Measurements from ENCODE around the gene ZYX.
"Not testable (repeated sequence)": the region's sequence is repeated elsewhere in the genome, so short reads cannot be mapped to it uniquely, and the experiment has no call there.

The ZYX gene

DNA sequence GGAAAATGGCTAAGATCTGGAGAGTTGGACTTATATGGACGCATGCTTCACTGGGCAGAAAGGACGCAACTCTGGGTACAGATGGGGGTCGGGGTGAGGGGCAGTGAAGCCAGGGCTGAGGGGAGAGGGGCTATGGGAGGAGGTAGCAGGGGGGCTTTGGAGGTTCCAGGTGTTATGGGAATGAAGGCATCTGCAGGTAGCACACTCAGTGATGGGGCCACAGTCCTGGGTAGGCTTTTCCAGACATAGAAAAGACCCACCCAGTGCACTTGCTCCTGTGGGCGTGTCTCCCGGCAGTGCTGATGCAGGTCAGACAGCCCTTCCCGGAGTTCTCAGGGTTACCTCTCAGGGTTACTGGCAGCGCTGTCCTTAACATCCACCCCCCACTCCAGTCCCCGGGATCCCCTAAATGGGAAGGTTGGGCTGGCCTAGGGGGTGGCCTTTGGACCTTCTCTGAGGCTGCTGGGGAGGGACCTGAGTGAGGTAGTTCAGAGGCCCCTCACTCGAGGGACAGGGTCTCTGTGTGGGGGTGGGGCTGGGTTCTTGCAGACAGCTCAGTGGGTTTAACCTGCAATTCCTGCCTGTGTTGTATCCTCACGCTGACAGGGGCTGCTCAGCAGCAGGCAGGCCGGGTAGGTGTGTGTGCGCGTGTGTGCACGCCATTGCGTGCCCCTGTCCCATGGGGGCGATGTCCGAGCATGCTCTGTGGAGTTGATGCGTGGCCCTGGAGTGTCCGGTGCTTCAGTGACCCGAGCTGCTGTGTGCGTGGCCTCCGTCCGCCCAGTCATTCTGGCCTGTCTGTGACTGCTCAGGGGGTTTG lies 6.2 kb downstream of the ZYX start:
- DNase-seq, result no peak

DNA sequence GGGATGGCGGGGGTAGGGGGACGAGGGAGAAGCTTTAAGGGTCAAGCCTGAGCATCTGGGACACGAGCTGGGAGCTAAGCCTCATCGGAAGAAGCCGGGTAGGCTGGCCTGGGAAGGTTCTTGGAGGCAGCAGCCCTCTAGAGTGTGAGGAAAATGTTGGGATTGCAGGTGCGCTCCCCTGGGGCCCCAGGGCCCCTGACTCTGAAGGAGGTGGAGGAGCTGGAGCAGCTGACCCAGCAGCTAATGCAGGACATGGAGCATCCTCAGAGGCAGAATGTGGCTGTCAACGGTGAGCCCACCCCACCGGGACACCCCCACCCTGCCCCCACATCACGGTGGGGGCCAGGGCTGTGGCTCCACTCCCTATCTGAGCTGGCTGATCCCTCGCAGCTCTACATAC lies 6.9 kb downstream of the ZYX start:
- no peak for DNase-seq

DNA sequence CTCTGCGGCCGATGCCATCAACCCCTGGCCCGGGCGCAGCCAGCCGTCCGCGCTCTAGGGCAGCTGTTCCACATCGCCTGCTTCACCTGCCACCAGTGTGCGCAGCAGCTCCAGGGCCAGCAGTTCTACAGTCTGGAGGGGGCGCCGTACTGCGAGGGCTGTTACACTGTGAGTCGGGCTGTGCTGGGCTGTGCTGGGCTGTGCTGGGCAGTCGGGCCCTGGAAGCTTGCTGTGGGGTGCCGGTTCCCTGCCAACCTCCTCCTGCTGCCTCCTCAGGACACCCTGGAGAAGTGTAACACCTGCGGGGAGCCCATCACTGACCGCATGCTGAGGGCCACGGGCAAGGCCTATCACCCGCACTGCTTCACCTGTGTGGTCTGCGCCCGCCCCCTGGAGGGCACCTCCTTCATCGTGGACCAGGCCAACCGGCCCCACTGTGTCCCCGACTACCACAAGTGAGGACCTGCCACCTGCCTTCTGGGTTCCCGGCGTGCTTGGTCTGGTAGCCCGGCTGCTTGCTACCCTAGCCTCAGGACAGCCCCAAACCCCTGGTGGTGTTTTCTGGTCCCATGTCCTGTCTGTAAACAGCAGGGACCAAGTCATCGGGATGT lies 7.5 kb downstream of the ZYX start:
- DNase-seq, result no peak

DNA sequence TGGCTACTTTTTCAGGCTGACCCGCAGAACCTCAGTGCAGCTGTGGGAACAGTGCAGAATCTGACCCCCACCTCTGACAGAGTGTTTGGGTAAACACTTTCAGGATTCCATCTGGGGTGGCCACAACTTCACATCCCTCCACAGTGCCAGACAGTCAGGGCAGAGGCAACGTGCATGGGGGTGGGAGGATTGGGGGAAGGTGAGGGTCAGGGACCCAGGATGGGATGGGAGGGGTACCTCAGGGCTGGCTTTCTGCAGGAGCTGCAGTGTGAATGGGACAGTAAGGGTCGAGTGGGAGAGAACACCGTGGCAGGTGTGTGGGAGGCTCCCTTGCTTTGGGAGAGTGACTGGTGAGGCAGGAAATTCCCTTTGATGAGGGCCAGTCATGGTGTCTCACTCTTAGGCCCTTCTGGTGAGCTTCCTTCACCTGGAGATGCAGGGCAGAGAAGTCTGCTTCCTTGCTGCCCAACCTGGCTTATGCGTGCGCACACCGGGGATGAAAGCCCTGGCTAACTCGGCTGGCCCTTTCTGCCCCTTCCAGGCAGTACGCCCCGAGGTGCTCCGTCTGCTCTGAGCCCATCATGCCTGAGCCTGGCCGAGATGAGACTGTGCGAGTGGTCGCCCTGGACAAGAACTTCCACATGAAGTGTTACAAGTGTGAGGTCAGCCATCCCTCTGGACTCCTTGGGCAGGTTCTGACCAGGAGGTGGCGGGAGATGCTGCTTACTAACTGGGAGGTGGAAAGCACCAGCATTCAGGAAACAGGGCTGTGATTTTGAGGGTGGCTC lies 8.4 kb downstream of the ZYX start:
- DNase-seq, result no peak

DNA sequence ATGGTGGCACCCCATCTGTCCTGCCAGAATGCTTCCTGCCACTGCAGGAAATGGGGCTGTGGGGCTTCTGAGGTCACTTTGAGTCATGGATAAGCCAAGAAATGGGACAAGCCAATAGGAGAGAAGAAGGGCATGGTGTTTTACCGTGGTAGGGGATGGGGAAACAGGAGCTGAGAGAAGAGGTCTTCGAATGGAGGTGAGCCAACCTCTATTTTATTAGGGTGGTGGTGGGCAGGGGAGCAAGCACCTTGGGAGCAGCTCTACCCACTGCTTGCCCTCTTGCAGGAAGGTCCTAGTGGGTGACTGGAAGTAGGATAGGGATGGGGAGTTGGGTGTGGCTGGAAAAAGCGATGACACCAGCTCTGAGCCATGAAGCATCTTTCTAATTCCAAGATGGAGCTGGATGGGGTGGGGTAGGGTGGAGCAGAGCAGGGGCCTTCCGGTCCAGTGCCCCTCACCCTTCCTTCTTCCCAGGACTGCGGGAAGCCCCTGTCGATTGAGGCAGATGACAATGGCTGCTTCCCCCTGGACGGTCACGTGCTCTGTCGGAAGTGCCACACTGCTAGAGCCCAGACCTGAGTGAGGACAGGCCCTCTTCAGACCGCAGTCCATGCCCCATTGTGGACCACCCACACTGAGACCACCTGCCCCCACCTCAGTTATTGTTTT lies 9.1 kb downstream of the ZYX start:
- DNase-seq, result no peak

DNA sequence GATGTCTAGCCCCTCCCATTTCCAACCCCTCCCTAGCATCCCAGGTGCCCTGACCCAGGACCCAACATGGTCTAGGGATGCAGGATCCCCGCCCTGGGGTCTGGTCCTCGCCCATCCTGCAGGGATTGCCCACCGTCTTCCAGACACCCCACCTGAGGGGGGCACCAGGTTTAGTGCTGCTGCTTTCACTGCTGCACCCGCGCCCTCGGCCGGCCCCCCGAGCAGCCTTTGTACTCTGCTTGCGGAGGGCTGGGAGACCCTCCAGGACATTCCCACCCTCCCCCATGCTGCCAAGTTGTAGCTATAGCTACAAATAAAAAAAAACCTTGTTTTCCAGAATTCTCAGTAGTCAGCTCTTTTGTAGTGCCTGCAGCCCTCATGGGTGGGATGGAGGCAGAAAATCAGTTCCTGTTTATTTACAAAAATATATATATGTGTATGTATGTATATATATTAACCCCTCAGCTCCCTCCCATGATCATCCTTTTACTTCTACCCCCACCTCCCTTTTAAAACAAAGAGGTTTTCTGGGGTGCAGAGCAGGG lies 9.7 kb downstream of the ZYX start:
- DNase-seq, result no peak

DNA sequence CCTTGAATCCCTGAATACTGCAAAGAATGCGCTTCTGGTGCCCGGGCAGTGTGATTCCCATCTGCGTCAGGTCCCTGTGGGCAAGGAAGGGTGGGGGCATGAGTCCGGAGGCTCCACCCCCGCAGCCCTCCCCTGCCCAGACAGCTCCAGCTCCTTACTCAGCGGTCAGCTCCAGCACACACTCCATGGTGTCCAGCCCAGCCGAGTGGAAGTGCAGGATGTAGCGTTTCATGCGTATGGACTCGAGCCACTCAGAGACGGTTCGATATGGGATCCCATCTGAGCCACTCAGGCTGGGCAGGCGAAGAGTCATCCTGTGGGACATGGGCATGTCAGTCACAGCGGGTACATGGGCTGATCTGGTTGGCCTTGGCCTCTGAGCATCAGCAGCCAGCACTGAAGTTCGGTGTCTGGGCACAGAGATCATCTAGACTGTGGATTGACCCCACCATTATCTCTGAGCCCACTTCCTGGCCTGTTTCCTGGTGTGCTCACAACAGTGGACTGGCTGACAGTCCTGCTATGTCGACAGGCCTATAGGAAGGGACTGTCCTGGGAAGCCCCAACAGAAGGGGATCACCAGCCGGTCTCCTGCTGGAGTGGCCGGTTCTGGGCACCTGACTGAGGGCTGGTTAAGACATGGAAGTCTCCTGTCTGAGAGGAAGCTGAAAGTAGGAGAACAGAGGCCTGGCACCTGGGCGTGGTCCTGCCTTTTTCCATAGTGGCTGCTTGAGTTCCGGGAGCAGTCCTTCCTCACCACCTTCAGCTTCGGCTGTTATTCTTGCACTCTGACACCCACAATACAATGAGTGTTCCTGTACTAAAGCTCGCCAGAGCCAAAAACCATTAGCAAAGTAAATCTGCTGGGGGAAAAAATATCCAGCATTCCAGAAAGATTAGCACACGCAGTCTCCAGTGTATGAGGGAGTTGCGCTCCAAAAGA lies 10.6 kb downstream of the ZYX start:
- no peak for DNase-seq

DNA sequence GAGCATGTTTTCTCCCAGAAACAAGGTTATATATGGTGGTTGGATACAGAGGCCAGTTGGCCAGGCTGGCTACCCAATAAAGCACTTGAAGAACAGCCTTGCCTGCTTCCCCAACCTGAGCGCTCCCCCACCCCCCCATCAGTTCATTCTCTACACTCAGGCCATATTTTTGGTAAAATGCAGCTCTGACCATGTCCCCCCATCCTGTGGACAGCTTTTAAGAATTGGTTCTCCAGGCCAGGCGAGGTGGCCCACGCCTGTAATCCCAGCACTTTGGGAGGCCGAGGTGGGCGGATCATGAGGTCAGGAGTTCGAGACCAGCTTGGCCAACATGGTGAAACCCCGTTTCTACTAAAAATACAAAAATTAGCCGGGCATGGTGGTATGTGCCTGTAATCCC lies 11.3 kb downstream of the ZYX start:
- DNase-seq, result not testable (repeated sequence)

DNA sequence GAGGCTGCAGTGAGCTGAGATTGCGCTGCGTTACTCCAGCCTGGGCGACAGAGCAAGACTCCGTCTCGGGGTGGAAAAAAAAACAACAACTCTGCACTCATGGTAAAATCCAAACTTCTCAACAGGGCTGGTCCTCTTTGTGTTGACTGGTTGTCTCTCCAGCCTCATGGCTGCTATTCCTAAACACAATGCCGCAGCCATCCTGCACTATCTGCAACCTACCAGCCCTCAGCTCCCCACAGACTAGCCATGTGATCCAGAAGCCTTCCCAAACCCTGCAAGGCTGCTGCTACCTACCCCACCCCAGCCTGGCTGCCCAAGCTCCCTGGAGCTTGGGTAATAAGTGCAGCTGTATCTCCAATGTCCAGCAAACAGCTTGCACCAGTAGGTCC lies 11.7 kb downstream of the ZYX start:
- no peak for DNase-seq

DNA sequence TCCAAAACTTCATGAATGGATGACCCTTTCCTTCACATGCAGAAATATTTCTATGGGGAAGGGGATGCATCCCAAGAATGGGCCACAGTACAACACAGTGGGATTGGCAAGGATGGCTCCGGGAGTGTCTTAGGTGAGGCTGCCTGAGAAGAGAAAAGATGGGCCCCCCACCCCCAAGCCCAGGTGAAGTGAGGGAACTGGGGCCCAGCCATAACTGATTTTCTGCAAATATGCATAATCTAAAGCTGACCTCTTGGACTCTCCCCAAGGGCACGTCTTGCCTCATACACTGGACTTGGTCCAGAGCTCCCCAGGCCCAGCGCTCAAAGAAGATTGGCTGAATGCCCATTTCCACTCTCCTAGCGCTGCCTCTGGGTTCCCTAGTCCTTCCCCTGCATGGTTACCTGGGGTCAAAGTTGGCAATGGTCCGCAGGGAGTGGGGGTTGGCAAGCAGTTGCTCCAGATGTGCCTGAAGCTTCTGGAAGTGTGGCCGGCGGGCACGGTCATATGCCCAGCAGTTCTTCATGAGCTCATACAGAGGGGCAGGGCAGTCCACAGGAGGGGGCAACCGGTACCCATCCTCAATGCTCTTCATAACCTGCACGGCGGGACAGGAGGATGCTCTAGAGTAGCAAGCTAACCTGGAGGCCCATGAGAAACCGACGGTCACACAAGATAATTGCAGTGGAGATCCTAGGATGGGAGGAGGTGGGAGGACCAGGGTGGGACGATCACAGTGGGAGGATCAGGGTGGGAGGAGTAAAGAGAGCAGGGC lies 12.3 kb downstream of the ZYX start:
- DNase-seq, result no peak

DNA sequence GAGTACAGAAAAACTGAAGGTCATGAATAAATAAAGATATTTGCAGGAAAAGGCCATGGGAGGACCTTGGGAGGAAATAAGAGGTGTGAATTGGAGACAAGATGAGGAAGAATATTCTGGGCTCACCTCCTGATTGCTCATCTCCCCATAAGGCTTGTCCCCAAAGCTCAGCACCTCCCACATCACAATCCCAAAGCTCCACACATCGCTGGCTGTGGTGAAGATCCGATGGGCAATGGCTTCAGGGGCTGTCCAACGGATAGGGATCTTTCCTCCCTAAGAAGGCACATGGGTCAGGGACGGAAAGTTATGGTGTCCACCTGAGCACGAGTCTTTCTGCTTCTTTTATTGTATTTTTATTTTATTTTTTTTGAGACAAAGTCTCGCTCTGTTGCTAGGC lies 12.9 kb downstream of the ZYX start:
- no peak for DNase-seq

DNA sequence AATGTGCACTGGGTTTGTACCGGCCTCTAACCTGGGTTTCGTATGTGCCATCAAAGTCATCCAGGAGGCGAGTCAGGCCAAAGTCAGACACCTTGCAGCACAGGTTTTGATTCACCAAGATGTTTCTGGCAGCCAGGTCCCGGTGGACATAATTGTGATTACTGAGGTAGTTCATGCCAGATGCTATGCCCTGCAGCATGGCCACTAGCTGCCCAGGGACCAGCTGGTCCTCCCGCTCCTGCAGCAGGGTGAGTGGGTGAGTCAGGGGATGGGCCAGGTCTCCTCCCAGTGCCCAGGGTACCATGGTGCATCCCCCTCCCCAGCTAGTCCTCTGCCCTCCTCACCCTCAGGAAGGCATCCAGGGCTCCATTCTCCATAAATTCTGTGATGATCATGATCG lies 13.6 kb downstream of the ZYX start:
- no peak for DNase-seq

DNA sequence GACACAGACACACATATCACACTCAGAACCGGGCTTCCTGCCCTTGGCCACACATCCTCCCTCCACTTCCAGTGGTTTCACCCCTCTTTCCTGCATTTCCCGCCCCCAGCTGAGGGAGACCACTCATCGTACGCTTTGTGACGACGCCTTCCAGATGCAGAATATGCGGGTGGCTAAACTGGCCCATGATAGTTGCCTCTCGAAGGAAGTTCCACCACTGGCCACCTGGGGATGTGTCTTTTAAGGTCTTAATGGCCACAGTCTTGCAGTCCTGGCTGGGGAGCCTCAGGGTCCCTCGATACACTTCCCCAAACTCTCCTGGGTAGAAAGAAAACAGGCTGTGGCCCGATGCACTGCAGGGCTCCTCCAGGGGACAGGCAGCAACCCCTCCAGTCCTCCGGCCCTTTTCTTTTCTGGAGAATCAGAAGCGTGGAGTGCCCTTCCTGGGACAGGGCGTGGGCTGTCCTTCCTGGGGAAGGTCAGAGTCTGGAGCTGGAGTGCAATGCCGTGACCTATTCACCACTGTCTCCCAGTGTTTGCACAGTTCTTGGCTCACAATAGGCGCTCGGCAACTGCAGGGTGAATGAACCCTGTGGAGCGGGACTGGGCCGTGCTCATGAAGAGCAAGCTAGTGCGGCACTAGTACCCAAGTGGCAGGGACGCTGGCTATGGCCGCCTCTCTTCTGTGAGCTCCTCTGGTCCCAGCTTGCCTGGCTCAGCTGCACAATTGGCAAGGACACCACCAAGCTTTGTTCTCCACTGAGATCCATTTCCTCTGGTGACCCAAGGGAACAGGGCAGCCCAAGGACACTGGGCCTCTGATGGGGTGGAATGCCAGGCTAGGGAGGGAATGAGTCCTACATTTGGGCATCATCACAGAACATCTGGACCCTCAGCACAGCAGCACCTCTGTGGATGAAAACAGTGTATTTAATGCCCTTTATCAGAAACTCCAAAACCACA lies 14.3 kb downstream of the ZYX start:
- peak in 1 of 2 donors; percentile 25 for DNase-seq

DNA sequence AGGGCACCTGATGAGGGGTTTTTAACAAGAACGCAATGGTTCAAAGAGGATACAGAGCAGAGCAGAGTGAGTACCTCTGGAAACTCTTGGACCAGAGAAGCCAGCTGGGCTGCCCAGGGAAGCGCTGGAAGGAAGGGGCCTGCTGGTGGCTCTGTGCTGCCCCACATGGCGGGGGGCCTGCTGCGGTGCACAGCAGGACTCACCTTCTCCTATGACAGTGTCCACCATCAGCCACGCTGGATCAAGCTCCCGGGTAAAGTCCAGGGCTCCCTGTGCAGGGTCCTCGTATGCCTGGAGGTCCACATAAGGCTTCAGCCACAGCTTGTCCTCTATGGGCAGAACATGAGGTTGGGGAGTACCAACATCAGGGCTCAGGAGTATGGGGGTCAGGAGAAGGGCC lies 15.0 kb downstream of the ZYX start:
- no peak for DNase-seq

DNA sequence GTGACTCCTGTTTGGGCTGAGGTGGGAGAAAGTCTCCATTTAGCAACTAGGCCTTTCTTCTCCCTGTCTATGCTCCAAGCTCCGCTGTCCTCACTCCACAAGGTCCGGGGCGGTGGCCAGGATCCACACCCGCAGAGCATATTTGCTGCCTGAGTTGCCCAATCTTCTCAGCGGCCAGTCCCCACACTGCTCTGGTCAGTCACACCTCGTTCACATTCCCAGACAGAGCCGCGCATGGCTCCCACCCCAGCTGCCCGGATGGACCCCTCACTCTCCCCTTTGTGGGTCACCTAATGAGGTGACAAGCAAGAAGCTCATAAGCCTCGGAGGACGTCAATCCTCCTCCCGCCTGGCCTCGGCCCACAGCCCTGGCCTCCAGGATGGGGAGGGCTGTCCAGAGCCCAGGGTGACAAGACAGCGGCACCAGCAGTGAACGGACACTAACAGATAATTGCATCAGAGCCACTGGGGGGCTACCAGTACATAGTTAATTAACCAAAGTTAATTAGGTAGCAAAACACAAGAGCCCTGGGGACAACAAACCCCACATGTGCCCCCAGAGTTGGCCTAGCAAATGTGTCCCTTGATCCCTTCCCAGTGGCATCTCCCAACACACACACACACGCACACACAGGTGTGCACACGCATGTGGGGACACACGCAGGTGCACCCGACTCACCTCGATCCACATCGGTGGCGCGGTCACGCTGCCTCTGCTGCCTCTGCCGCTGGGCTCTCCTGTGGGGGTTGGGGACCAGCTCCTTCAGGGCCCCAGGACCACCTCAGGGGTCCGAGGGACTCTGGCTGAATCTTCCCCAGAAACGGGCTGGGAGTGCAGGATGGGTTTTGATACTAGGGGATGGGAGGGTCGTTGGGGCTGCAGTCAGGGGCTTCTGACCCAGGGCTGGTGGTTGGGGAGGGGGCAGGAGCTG lies 15.7 kb downstream of the ZYX start:
- DNase-seq, result no peak

DNA sequence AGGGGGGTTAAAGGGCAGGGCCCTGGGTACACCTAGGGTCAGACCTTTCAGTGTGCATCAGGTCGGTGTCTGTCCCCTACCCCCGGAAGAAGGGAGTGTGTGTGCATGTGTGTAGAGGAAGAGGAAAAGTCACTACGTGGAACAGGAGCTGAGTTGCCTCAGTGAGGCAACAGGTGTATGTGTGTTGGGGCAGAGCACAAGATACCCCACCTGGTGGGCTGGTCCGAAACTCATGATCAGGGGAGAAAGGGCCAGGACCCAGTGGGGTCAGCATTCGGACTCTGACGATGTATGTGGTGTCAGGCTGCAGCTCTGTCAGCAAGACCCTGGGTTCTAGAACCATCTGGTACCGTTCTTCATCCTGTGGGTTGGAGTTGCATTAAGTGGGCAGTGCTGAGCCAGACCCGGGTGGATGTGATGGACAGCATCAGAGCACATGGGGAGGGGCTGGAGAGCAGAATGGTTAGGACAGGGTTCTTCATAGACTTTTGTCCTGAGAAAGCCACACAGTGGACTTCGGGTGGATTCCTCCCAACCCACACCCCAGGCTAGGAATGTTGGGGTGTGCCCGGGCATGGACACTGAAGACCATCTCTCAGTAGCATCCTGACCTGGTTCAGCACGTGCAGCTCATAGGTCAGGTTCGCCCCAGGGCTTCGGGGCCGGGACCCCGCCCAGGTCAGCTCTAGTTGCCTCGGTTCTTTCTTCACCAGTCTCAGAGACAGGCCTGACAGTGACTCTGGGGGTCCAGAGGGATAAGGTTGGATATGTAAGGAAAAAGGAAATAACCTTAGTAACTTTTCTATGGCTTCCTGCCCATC lies 16.8 kb downstream of the ZYX start:
- no peak for DNase-seq

DNA sequence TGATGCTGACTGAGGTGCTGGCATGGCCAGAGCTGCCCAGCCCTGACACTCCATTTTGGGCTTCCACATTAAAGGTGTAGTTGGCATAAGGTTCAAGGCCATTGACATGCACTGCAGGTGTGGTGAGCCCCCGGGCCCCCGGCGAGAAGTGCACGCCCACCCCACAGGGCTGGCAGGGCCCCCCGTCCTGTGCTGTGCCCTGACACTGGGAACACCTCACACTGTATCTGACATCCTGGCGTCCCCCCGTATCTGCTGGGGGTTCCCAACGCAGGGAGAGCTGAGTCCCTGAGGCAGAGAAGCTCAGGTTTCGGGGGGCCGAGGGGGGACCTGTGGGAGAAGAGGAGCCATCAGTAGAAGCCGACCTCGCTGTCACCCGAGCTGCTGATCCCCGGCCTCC lies 17.5 kb downstream of the ZYX start:
- DNase-seq, result no peak

DNA sequence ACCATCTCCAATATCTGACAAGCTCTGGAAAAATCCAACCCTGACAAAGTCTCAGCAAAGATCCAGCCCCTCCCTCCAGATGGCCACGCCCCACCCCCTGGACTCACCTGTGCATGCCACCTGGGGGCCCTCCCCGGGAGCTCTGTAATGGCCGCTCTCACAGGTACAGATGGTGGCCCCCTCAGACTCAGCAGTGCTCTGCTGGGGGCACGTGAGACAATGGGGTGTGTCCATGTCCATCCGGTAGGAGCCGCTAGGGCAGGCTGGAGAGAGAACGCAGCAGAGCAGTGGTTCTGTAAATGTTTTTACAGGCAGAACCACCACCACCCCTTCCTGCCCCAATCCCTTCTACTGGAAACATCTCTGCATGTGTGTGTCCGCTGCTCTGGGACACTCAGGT lies 18.0 kb downstream of the ZYX start:
- DNase-seq, result no peak
